IgD-negative memory B cell (primary cell): Measurements from ENCODE around the gene ZBTB34. TPM values are rescaled to one million over a fixed set of nuclear protein-coding genes. Genes with fewer than 3 reads are reported as not detected.

ENCODE experiments used
- H3K27ac Mint-ChIP-seq, 3 donors: one replicate each; pipeline ENCODE4 v1.8.0; 2020 to 2022; ENCODE audit warnings: mild to moderate bottlenecking in 3 of 3, mixed read lengths in 3 of 3, moderate library complexity in 1 of 3
- H3K27me3 Mint-ChIP-seq: one replicate; pipeline ENCODE4 v1.8.0; 2021; ENCODE audit warnings: mixed read lengths
- H3K36me3 Mint-ChIP-seq: one replicate; pipeline ENCODE4 v1.8.0; 2020; ENCODE audit warnings: mild to moderate bottlenecking, mixed read lengths
- H3K4me1 Mint-ChIP-seq, 3 donors: one replicate each; pipeline ENCODE4 v1.8.0; 2020 to 2022; ENCODE audit warnings: mixed read lengths in 3 of 3, mild to moderate bottlenecking in 1 of 3
- H3K4me3 Mint-ChIP-seq, 4 donors: one replicate each; pipeline ENCODE4 v1.8.0; 2020 to 2022; ENCODE audit warnings: mild to moderate bottlenecking in 4 of 4, mixed read lengths in 4 of 4, moderate library complexity in 3 of 4
- H3K9me3 Mint-ChIP-seq, 3 donors: one replicate each; pipeline ENCODE4 v1.8.0; 2020 to 2021; ENCODE audit warnings: mixed read lengths in 3 of 3, mild to moderate bottlenecking in 1 of 3
- polyA plus RNA-seq: library from polyadenylated mRNA; unstranded; fragments of 300-500 nt; fragmentation: Illumina TruSeq; gene quantifications from one replicate; pipeline ENCODE4 v1.2.3, GENCODE V29; 2021

ZBTB34 gene
- polyA plus RNA-seq, 1 donor from 2014 or later = 1.2 TPM

DNA sequence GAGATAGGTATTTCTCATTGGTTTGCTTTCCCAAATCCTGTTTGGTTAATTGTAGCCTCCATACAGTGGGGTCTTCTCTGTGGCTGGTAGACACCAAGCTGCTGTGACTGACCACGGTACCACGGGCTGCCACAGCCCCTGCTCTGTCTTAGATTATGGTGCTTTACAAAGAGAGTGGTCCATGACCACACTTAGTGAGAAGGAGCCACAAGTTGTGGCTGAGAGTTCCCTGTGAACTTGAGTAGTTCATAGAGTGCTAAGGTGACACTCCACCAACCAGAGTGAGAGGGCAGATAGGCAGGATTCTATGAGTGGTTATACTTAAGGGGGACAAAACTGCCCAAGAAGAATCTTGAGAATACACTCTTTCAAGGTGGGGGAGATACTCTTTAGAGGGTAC lies 25.8 kb upstream of the ZBTB34 start:
- H3K4me3 Mint-ChIP-seq = peak overlapping the region in 1 of 4 donors; percentile 55
- H3K27me3 Mint-ChIP-seq = no peaks in the 10 kb centered on the region
- H3K4me1 Mint-ChIP-seq = peaks cover 27 to 36% (median 28%) of the 10 kb centered on the region in 3 donors
- peak overlapping the region in 1 of 3 donors; percentile 32 for H3K27ac Mint-ChIP-seq
- H3K9me3 Mint-ChIP-seq = no peaks in the 10 kb centered on the region
- H3K36me3 Mint-ChIP-seq = peaks cover 19% of the 10 kb centered on the region

DNA sequence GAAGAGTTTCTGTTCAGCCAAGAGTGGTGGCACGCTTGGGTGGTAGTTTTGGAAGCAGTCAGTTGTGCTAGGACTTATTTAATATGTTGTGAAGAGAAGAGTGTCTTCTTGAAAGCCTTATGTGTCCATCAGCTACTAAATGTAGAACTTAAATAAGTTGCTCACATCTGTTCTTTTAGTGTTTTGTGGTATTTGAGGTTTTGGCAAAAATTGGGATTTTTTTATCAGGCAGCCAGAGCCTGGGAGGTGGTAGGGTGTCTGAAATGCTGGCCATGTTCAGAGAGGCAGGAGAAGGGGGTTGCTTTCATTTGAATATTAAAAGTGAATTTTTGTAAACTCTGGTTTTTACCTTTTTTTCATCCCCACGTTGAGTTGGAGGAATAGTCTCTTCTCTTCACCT lies 24.2 kb upstream of the ZBTB34 start:
- Mint-ChIP-seq H3K9me3 (no peaks in the 10 kb centered on the region), H3K27me3 (no peaks in the 10 kb centered on the region), H3K4me1 (peaks cover 27 to 38% (median 30%) of the 10 kb centered on the region in 3 donors), H3K4me3 (no peak overlapping the region), H3K36me3 (peaks cover 19% of the 10 kb centered on the region), H3K27ac (no peak overlapping the region)

DNA sequence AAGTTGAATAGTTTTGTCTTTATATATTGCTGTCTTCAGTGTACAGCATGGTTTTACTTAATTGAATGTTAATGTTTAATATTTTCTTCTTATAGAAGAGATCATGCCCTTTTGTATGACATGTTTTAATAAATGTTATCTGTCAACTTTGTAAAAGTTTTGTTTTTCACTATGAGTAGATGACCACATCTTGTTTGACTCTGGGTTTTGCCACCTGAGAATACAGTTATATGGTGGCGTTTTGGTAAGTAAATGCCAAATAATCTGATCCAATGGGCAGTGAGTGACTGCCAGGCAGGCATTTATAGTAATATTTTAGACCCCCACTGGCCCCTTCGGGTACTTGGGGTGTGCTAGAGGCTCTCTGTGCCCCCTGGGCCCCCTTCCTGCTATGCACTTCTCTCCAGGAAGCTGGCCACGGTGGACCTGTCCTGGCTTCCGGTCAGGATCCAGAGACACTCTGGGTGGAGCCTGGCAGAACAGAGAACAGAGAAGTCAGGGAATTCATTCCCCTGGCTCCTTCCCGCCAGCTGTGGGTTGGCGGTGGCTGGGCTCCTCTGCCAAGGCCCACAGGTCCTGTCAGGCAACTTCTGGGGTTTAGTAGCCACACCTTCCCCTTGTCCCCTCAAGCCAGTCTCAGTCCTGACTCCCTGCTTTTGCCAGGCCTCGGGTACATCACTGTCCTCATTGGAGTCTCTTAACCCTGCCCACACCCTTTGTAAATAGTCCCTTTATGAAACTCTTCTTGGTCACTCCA lies 22.2 kb upstream of the ZBTB34 start:
- Mint-ChIP-seq H3K36me3 (peaks cover 10% of the 10 kb centered on the region), H3K9me3 (no peaks in the 10 kb centered on the region), H3K4me3 (no peak overlapping the region), H3K27ac (peak overlapping the region in 1 of 3 donors; percentile 54), H3K4me1 (peaks cover 28 to 37% (median 30%) of the 10 kb centered on the region in 3 donors), H3K27me3 (no peaks in the 10 kb centered on the region)

DNA sequence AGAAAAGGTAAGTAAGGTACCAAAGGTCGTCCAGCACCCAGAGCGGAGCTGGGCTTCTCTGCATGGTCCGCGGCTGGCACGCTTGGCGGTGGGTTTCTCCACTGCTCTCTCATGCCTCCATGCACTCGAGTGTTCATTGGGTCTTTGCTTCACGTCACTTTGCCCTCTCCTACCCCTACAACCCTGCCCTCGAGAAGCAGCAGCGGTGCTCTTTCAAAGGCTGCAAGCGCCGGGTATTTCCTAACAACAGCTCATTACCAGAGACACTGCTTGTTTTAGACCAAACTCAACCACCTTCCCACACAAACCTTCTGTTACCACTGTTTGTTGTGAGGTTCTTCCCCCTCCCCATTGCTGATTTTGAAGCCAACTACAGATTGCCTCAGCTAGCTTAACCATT lies 21.5 kb upstream of the ZBTB34 start:
- peak overlapping the region in 1 of 4 donors; percentile 26 for H3K4me3 Mint-ChIP-seq
- H3K36me3 Mint-ChIP-seq = peaks cover 8% of the 10 kb centered on the region
- peaks cover 23 to 35% (median 27%) of the 10 kb centered on the region in 3 donors for H3K4me1 Mint-ChIP-seq
- no peaks in the 10 kb centered on the region for H3K27me3 Mint-ChIP-seq
- peak overlapping the region in 2 of 3 donors; percentile 6 to 54 for H3K27ac Mint-ChIP-seq
- no peaks in the 10 kb centered on the region for H3K9me3 Mint-ChIP-seq

DNA sequence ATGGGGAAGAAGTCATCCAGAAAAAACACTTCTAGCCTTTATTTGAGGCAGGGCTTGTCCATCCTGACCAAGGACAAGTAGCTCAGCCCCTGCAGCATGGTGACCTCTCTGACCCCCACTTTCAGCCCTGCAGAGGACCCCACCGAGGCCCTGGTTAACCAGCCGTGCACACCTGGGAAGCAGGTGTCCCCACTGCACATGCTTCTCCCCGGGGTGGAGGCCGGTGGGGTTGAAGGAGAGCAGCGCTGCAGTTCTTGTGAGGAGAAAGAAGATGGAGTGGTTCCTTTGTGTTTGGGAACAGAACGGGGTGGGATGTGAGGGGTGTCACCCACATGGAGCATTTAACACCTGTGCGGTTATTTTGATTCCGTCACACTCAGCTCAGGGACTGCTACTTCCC lies 21.1 kb upstream of the ZBTB34 start:
- H3K4me3 Mint-ChIP-seq = peak overlapping the region in 1 of 4 donors; percentile 74
- peak overlapping the region in 1 of 3 donors; percentile 6 for H3K27ac Mint-ChIP-seq
- H3K36me3 Mint-ChIP-seq = peaks cover 8% of the 10 kb centered on the region
- H3K4me1 Mint-ChIP-seq = peaks cover 21 to 32% (median 23%) of the 10 kb centered on the region in 3 donors
- no peaks in the 10 kb centered on the region for H3K9me3 Mint-ChIP-seq
- H3K27me3 Mint-ChIP-seq = no peaks in the 10 kb centered on the region

DNA sequence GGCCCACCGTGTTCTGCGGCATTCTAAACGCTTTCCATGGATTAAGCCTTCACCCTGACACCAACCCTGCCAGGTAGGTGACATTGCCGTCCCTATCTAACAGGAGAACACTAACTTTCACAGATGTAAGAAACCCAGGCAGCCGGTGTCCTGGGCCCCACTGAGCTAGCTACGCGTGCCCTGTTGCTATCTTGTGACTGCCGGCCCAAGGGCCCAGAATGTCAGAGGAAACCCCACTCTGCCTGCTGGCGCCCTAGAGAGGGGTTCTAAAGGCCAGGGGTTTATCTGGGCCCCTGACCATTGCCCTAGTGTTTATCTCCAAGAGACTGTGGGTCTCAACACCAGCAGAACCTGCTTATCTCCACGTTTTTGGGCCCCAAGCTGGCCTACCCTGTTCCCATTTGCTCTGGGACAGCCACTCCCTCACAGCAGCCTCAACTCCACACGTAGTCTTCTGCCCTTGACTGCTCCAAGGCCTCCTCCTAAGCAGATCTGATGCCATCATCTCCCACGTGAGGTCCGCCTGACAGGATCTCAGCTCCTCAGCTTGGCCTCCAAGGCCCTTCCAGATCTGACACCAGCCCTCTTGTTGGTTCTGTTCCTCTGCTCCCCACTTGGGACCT lies 18.1 kb upstream of the ZBTB34 start:
- Mint-ChIP-seq H3K36me3 (peaks cover 2% of the 10 kb centered on the region), H3K4me3 (no peak overlapping the region)

DNA sequence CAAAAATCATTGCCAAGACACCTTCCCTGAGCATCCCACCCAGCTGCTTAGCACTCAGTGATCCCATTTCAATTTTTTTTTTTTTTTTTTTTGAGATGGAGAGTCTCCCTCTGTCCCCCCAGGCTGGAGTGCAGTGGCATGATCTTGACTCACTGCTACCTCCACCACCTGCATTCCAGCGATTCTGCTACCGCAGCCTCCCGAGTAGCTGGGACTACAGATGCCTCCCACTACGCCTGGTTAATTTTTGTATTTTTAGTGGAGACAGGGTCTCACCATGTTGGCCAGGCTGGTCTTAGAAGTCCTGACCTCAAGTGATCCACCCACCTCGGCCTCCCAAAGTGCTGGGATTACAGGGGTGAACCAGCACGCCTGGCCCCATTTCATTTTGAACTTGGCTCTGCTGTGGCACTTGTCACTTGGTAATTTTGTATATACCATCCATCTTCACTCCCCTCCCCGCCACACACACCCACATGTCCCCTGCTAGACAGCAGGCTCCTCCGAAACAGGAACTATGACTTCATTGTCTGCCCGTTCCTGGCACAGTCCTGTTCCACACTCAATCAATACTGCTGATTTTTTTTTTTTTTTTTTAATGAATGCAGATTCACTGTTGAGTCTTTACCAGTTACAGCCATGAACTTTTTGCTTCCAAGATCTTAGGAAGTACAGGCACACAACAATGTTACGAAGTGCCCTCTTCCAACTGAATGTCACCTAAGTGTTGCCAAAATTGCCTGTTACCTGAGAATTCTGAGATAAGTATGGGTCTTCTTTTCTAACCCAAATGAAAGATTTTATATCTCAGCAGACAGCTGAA lies 17.3 kb upstream of the ZBTB34 start:
- Mint-ChIP-seq H3K27me3 (no peaks in the 10 kb centered on the region), H3K4me3 (no peak overlapping the region), H3K9me3 (no peaks in the 10 kb centered on the region), H3K36me3 (peaks cover 2% of the 10 kb centered on the region), H3K4me1 (peaks cover 3 to 17% (median 12%) of the 10 kb centered on the region in 3 donors), H3K27ac (peak overlapping the region in 1 of 3 donors; percentile 80)

More for the DNA sequence above, 18.1 kb upstream of the ZBTB34 start:
- Mint-ChIP-seq H3K27ac (peak overlapping the region in 2 of 3 donors; percentile 59 to 80), H3K4me1 (peaks cover 8 to 22% (median 16%) of the 10 kb centered on the region in 3 donors), H3K27me3 (no peaks in the 10 kb centered on the region), H3K9me3 (no peaks in the 10 kb centered on the region)

DNA sequence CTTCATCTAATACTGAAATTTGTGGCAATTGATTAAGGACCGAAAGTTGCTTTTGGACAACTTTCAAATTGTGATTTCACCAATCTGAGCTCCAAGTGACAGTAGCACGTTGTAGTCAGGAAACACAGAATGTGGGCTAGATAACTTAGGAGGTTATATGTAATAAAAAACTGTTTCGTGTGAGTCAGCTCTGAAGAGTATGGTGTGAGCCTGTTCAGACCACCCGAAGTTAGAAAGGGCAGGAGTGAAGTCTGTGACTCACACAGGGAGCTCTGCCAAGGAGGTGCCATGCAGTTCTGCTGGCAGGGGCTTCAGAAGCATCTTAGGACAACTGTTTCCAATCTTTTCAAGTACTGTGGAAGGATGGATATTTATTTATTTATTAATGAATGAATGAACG lies 16.4 kb upstream of the ZBTB34 start:
- no peaks in the 10 kb centered on the region for H3K27me3 Mint-ChIP-seq
- H3K4me3 Mint-ChIP-seq = no peak overlapping the region
- H3K36me3 Mint-ChIP-seq = no peaks in the 10 kb centered on the region
- H3K27ac Mint-ChIP-seq = no peak overlapping the region
- H3K4me1 Mint-ChIP-seq = peaks cover 3 to 12% (median 11%) of the 10 kb centered on the region in 3 donors
- no peaks in the 10 kb centered on the region for H3K9me3 Mint-ChIP-seq

DNA sequence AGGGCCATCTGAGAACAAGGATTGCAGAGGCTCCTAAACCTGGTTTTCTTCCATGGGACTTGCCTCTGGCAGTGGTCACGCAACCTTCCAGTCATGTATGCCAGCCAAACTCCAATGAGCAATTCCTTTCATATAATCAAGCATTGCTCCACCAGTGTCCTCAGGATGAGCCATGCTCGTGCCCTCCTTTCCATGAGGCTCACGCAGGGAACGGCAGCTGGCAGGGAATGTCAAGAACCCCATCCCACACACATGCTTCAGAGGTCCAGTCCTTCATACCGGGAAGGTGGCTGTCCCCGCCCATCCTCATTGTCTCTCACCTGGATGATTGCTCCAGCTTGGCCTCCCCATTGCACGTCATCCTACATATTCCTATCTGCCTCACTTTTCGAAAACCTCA lies 13.4 kb upstream of the ZBTB34 start:
- H3K9me3 Mint-ChIP-seq = no peaks in the 10 kb centered on the region
- H3K27me3 Mint-ChIP-seq = peaks cover 11% of the 10 kb centered on the region
- H3K4me1 Mint-ChIP-seq = peaks cover 3 to 6% (median 5%) of the 10 kb centered on the region in 3 donors
- no peak overlapping the region for H3K4me3 Mint-ChIP-seq
- peaks cover 2% of the 10 kb centered on the region for H3K36me3 Mint-ChIP-seq
- no peak overlapping the region for H3K27ac Mint-ChIP-seq

DNA sequence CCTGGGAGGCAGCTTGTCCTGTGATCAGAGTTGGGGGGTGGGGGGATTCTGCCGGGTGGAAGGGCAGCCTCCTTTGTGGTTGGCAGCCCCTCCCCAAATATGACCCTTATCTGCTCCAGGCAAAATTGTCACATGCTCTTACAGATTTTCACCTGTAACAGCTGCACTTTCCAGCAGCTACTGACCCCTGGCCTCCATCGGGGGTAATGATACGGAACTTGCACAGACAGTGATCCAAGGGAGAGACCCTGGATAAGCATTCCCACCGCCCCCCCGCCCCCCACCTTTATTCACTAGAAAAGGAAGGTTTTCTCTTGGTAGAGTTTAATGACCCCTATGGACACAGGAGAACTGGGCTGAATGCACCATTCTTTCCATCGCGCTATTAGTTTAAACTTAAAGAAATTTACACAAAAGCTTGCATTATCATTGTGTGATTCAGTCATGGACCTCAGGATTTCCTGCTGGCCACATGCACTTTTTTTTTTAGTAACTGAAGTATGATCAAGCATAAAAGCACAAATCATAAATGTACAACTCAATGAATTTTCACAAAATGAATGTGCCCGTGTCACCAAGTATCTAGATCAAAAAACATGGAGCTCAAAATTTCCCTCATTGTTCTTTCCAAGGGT lies 10.7 kb upstream of the ZBTB34 start:
- H3K27me3 Mint-ChIP-seq = peaks cover 16% of the 10 kb centered on the region
- H3K36me3 Mint-ChIP-seq = peaks cover 2% of the 10 kb centered on the region
- no peak overlapping the region for H3K4me3 Mint-ChIP-seq
- no peaks in the 10 kb centered on the region for H3K4me1 Mint-ChIP-seq
- H3K27ac Mint-ChIP-seq = no peak overlapping the region
- no peaks in the 10 kb centered on the region for H3K9me3 Mint-ChIP-seq

DNA sequence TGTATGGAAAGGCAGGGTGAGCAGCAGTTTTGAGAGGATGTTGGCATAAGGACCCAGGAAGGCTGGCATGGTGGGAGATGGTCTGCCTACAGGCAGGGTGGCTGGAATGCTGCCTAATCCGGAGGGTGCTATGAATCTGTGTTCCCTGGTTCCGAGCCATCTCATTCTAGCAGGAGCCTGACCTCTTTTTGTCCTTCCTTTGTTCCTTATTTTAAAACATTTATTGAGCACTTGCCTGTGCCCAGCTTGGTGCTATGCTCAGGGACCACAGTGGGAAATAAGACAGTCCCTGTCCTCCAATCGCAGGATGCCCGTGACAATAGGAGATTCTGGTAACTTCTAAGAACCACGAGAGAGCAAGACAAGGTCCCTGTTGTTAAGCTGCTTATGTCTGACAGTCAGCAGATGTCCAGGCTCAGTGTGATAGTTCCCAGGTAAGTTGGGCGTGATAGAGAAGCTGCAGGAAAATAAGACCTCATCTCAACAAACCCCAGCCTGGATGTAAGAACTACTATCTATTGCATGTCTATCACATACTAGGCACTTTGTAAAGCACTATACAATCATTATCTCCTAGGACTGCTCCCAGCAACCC lies 9.1 kb upstream of the ZBTB34 start:
- peaks cover 19% of the 10 kb centered on the region for H3K27me3 Mint-ChIP-seq
- peaks cover 2% of the 10 kb centered on the region for H3K36me3 Mint-ChIP-seq
- H3K9me3 Mint-ChIP-seq = no peaks in the 10 kb centered on the region
- no peak overlapping the region for H3K27ac Mint-ChIP-seq
- no peaks in the 10 kb centered on the region for H3K4me1 Mint-ChIP-seq
- no peak overlapping the region for H3K4me3 Mint-ChIP-seq

DNA sequence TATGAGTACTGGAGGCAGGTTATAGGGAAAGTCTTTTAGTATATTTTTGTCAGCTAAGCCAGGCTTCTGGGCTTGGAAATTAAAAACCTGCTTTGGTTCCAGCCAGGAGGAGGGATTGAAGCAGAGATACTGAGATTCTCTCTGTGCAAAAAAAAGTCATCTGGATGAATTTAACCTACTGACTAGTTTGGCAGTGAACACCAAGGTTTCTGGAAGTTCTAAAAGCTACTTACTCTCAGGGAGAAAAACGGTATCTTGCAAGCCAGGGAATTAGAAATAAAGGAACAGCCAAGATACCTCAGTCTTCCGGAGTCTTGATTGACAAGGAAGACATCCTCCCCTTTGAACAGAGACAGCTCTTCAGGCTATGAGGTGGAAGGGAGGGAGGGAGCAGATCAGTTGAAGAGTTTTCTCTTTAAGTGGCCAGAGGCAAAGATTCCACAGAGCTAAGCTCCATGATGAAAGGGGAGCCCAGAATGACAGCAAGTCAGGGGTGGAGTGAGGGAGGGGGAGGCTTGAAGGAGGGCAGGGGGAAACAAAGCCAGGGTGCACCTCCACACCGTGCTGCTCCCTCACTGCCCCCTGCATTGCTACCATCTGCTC lies 8.3 kb upstream of the ZBTB34 start:
- H3K4me3 Mint-ChIP-seq = no peak overlapping the region
- H3K9me3 Mint-ChIP-seq = no peaks in the 10 kb centered on the region
- no peaks in the 10 kb centered on the region for H3K4me1 Mint-ChIP-seq
- H3K27ac Mint-ChIP-seq = no peak overlapping the region
- H3K36me3 Mint-ChIP-seq = peaks cover 2% of the 10 kb centered on the region
- H3K27me3 Mint-ChIP-seq = peaks cover 21% of the 10 kb centered on the region

DNA sequence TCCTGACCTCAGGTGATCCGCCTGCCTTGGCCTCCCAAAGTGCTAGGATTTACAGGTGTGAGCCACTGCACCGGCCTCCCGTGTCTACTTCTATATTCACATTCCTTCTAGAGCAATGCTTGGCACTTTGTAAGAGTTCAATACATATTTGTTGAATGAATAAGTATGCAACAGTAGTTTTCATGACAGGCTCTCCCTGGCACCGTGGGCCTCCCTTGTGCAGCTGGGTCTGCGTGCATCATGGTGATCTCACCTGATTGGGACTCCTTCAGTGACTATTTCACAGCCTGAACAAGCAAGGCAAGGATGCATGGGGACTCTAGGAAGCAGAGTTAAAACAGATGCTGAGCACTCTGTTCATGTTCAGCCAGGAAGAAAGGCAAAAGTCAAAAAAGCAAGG lies 6.8 kb upstream of the ZBTB34 start:
- peak overlapping the region in 1 of 4 donors; percentile 51 for H3K4me3 Mint-ChIP-seq
- H3K9me3 Mint-ChIP-seq = no peaks in the 10 kb centered on the region
- H3K36me3 Mint-ChIP-seq = peaks cover 2% of the 10 kb centered on the region
- H3K27me3 Mint-ChIP-seq = peaks cover 24% of the 10 kb centered on the region
- H3K27ac Mint-ChIP-seq = no peak overlapping the region
- H3K4me1 Mint-ChIP-seq = no peaks in the 10 kb centered on the region

DNA sequence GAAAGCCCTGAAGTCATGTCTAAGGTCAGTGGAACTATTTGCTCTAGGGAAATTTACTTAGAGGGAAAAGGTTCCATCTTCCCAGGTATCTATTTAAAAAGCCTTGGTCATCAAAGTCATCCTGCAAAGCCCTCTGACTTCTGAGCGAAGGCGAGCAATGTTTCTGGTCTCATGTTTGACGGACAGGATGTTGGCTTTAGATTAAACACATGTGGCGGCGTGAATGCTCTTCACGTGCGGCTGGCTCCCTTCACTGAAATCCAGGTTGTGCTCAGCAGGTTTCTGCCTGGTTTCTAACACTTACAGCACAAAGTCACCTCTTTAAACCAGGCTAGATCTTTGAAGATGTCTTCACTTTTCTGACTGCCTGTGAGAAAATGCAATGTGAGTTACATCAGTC lies 5.7 kb upstream of the ZBTB34 start:
- Mint-ChIP-seq H3K27me3 (peaks cover 24% of the 10 kb centered on the region), H3K4me1 (no peaks in the 10 kb centered on the region), H3K27ac (no peak overlapping the region), H3K4me3 (no peak overlapping the region), H3K36me3 (peaks cover 2% of the 10 kb centered on the region), H3K9me3 (no peaks in the 10 kb centered on the region)
